ENCODE data around the gene TBK1. TPM values are rescaled to one million over a fixed set of nuclear protein-coding genes. Genes with fewer than 3 reads are reported as not detected.
A peak's percentile ranks its signal among the peaks of the same experiment; 100 is the strongest.

The TBK1 gene
- total RNA-seq, 3 donors from 2014 or later (not counting 1 experiment from before 2014, with no cell fraction given): 48.4 to 57.1 (median 48.8) TPM

GRCh38 chr12:64480148-64480547, 28.2 kb downstream of the TBK1 start:
- H3K27me3 Mint-ChIP-seq (ENCODE audit: low read depth in 2 of 2): no peaks in the 10 kb centered on the region
- peaks cover 16 to 23% of the 10 kb centered on the region in 2 donors for H3K4me1 Mint-ChIP-seq
- no peak overlapping the region for H3K4me3 Mint-ChIP-seq
- TF ChIP-seq CTCF (IDR thresholded peaks at IDR 0.05): no peak
- no peak overlapping the region for H3K4me3 ChIP-seq (ENCODE audit: low read length)
- peaks cover 22% of the 10 kb centered on the region for H3K36me3 Mint-ChIP-seq
- intact Hi-C loops (cut with micrococcal nuclease): no loop called here
- no peak for ATAC-seq
- H3K9me3 ChIP-seq (ENCODE audit: control insufficient read depth, insufficient read depth, low read length): no peaks in the 10 kb centered on the region
- no peaks in the 10 kb centered on the region for H3K4me1 ChIP-seq (ENCODE audit: control insufficient read depth, insufficient read depth, low read length)
- no peaks in the 10 kb centered on the region for H3K9me3 Mint-ChIP-seq
- no peak overlapping the region for H3K27ac ChIP-seq (ENCODE audit: low read length)
- no peak for DNase-seq
- H3K27ac Mint-ChIP-seq: peak overlapping the region in 1 of 2 donors; percentile 6
- WGBS (ENCODE audit: insufficient coverage): no CpG with 5 or more reads among the region's 1 CpG
- H3K27me3 ChIP-seq (ENCODE audit: control insufficient read depth, insufficient read depth, low read length): no peaks in the 10 kb centered on the region
- H3K36me3 ChIP-seq (ENCODE audit: control insufficient read depth, insufficient read depth, low read length): peaks cover 70% of the 10 kb centered on the region

- H3K9me3 ChIP-seq (ENCODE audit: control insufficient read depth, insufficient read depth, low read length): no peaks in the 10 kb centered on the region
- H3K27me3 ChIP-seq (ENCODE audit: control insufficient read depth, insufficient read depth, low read length): no peaks in the 10 kb centered on the region
- intact Hi-C loops (cut with micrococcal nuclease): no loop called here
- Mint-ChIP-seq H3K27ac (no peak overlapping the region), H3K9me3 (no peaks in the 10 kb centered on the region), H3K36me3 (no peaks in the 10 kb centered on the region), H3K4me1 (no peaks in the 10 kb centered on the region), H3K4me3 (no peak overlapping the region), H3K27me3 (ENCODE audit: low read depth in 2 of 2) (no peaks in the 10 kb centered on the region)
- peaks cover 80% of the 10 kb centered on the region for H3K36me3 ChIP-seq (ENCODE audit: control insufficient read depth, insufficient read depth, low read length)
- no peaks in the 10 kb centered on the region for H3K4me1 ChIP-seq (ENCODE audit: control insufficient read depth, insufficient read depth, low read length)
- TF ChIP-seq CTCF (IDR thresholded peaks at IDR 0.05): no peak
- ATAC-seq (no peak), DNase-seq (no peak)
- 100% methylated on average over 1 of the region's 3 CpGs for WGBS (ENCODE audit: insufficient coverage)
- no peak overlapping the region for H3K27ac ChIP-seq (ENCODE audit: low read length)
- no peak overlapping the region for H3K4me3 ChIP-seq (ENCODE audit: low read length)
These were observed 34.7 kb downstream of the TBK1 start for GRCh38 chr12:64486657-64487056.

GRCh38 chr12:64491718-64492117, 39.8 kb downstream of the TBK1 start:
- no peaks in the 10 kb centered on the region for H3K27me3 Mint-ChIP-seq (ENCODE audit: low read depth in 2 of 2)
- H3K4me3 Mint-ChIP-seq: no peak overlapping the region
- H3K4me3 ChIP-seq (ENCODE audit: low read length): no peak overlapping the region
- no peaks in the 10 kb centered on the region for H3K27me3 ChIP-seq (ENCODE audit: control insufficient read depth, insufficient read depth, low read length)
- no peaks in the 10 kb centered on the region for H3K4me1 ChIP-seq (ENCODE audit: control insufficient read depth, insufficient read depth, low read length)
- TF ChIP-seq CTCF (IDR thresholded peaks at IDR 0.05): no peak
- DNase-seq (no peak), ATAC-seq (no peak)
- 82% methylated on average over 1 of the region's 1 CpG for WGBS (ENCODE audit: insufficient coverage)
- H3K27ac Mint-ChIP-seq: peak overlapping the region in 1 of 2 donors; percentile 29
- peaks cover 7 to 10% of the 10 kb centered on the region in 2 donors for H3K4me1 Mint-ChIP-seq
- no peaks in the 10 kb centered on the region for H3K9me3 ChIP-seq (ENCODE audit: control insufficient read depth, insufficient read depth, low read length)
- no peaks in the 10 kb centered on the region for H3K36me3 Mint-ChIP-seq
- no peak overlapping the region for H3K27ac ChIP-seq (ENCODE audit: low read length)
- H3K9me3 Mint-ChIP-seq: no peaks in the 10 kb centered on the region
- intact Hi-C loops (cut with micrococcal nuclease): no loop called here
- H3K36me3 ChIP-seq (ENCODE audit: control insufficient read depth, insufficient read depth, low read length): peaks cover 64% of the 10 kb centered on the region

GRCh38 chr12:64493513-64493912, 41.6 kb downstream of the TBK1 start:
- no peaks in the 10 kb centered on the region for H3K27me3 ChIP-seq (ENCODE audit: control insufficient read depth, insufficient read depth, low read length)
- WGBS (ENCODE audit: insufficient coverage): 100% methylated on average over 3 of the region's 3 CpGs
- no peaks in the 10 kb centered on the region for H3K9me3 Mint-ChIP-seq
- no peaks in the 10 kb centered on the region for H3K36me3 Mint-ChIP-seq
- ATAC-seq (no peak), DNase-seq (no peak)
- no peak overlapping the region for H3K4me3 Mint-ChIP-seq
- H3K9me3 ChIP-seq (ENCODE audit: control insufficient read depth, insufficient read depth, low read length): no peaks in the 10 kb centered on the region
- H3K27ac Mint-ChIP-seq: no peak overlapping the region
- H3K4me1 Mint-ChIP-seq: peaks cover 7 to 10% of the 10 kb centered on the region in 2 donors
- H3K27me3 Mint-ChIP-seq (ENCODE audit: low read depth in 2 of 2): no peaks in the 10 kb centered on the region
- H3K27ac ChIP-seq (ENCODE audit: low read length): no peak overlapping the region
- TF ChIP-seq CTCF (IDR thresholded peaks at IDR 0.05): no peak
- H3K4me3 ChIP-seq (ENCODE audit: low read length): no peak overlapping the region
- H3K4me1 ChIP-seq (ENCODE audit: control insufficient read depth, insufficient read depth, low read length): no peaks in the 10 kb centered on the region
- peaks cover 62% of the 10 kb centered on the region for H3K36me3 ChIP-seq (ENCODE audit: control insufficient read depth, insufficient read depth, low read length)
- intact Hi-C loops (cut with micrococcal nuclease): no loop called here

All from natural killer cell (primary cell).